K562 (cell line): ENCODE data around the gene CCDC124. TPM values are rescaled to one million over a fixed set of nuclear protein-coding genes. Genes with fewer than 3 reads are reported as not detected.

Experiments used
- ATAC-seq: fragments of 200-7000 bp; cut with Tn5 transposase; 3 replicates; pipeline ENCODE4 v1.9.1; 2020; ENCODE audit warnings: moderate library complexity
- BruUV-seq: library from RNA; stranded (reverse); fragments of 400-500 nt; replicated peaks from 2 replicates; lab custom pipeline; 2021; lab: Mats Ljungman, UMichigan
- CTCF ChIA-PET: fragments of 300-600 bp; formaldehyde crosslinking; extraction: SDS; loops from one replicate; lab custom pipeline; 2021; ENCODE audit warnings: low intra/inter-chr PET ratio; lab: Yijun Ruan, JAX
- POLR2A ChIA-PET: fragments of 300-600, 350-650 bp; sonication (Branson Sonifier 250); formaldehyde crosslinking; extraction: SDS; loops from one replicate; lab custom pipeline; 2021; ENCODE audit warnings: antibody characterized with exemption, inconsistent platforms; lab: Yijun Ruan, JAX
- DNase-seq, 4 experiments: peaks; one replicate each; pipeline versions ENCODE4 v3.0.0 to v3.0.0-alpha.2; 2011 to 2018; ENCODE audit warnings: low spot score in 3 of 4, mixed read lengths in 3 of 4; ENCODE audit errors: extremely low read depth in 1 of 4
- FAIRE-seq: peaks from 2 replicates; lab custom pipeline; 2011; peaks lifted over from hg19 to GRCh38; lab: Jason Lieb, UNC
- H2AFZ ChIP-seq: 2 replicates; pipeline ENCODE4 v1.6.0; 2011; ENCODE audit warnings: low read depth, low read length, control low read depth, inconsistent platforms
- H3K27ac ChIP-seq: fragments of 200-600 bp; 3 replicates; pipeline ENCODE4 v1.8.0; 2011; ENCODE audit warnings: low read depth, mild to moderate bottlenecking, control low read depth, inconsistent platforms, low read length, moderate library complexity, mixed read lengths; ENCODE audit errors: extremely low read depth
- H3K27me3 ChIP-seq, 2 experiments: fragments of 300-600 bp in 1 of 2; 2 replicates in 1 of 2; 3 replicates in 1 of 2; pipeline versions ENCODE4 v1.6.0 to v1.8.0; 2011; ENCODE audit warnings: inconsistent platforms in 2 of 2, low read length in 2 of 2, mild to moderate bottlenecking in 1 of 2, mixed read lengths in 1 of 2, moderate library complexity in 1 of 2; ENCODE audit not compliant: control insufficient read depth in 2 of 2, insufficient read depth in 2 of 2
- H3K36me3 ChIP-seq: fragments of 300-600 bp; 3 replicates; pipeline ENCODE4 v1.8.0; 2011; ENCODE audit warnings: mild to moderate bottlenecking, low read length, inconsistent platforms; ENCODE audit not compliant: control insufficient read depth, insufficient read depth
- H3K4me1 ChIP-seq, 2 experiments: fragments of 200-600 bp in 1 of 2; replicated peaks in 1 of 2; 2 replicates in 1 of 2; 3 replicates in 1 of 2; pipeline versions ENCODE4 v1.5.1 to v1.8.0; 2011; ENCODE audit warnings: inconsistent platforms in 2 of 2, low read length in 2 of 2, mild to moderate bottlenecking in 1 of 2, mixed read lengths in 1 of 2, moderate library complexity in 1 of 2; ENCODE audit not compliant: control insufficient read depth in 2 of 2, insufficient read depth in 2 of 2
- H3K4me2 ChIP-seq: 2 replicates; pipeline ENCODE4 v1.6.1; 2011; ENCODE audit warnings: low read length, control low read depth, inconsistent platforms, mixed read lengths; ENCODE audit not compliant: insufficient read depth
- H3K4me3 ChIP-seq: fragments of 200-600 bp; sonication (generic), shearing (Covaris generic); 2 replicates; pipeline ENCODE4 v1.5.1; 2016; ENCODE audit warnings: control low read depth, inconsistent platforms
- H3K79me2 ChIP-seq: fragments of 200-600 bp; 3 replicates; pipeline ENCODE4 v1.8.0; 2011; ENCODE audit warnings: low read length, inconsistent platforms; ENCODE audit not compliant: control insufficient read depth, insufficient read depth
- H3K9ac ChIP-seq, 2 experiments: 2 replicates each; pipeline versions ENCODE4 v1.6.0 to v1.6.1; 2011; ENCODE audit warnings: low read depth in 2 of 2, low read length in 2 of 2, control low read depth in 1 of 2, inconsistent platforms in 1 of 2, mild to moderate bottlenecking in 1 of 2, mixed read lengths in 1 of 2; ENCODE audit not compliant: insufficient read depth in 1 of 2
- H3K9me1 ChIP-seq: one replicate; pipeline ENCODE4 v1.6.0; 2011; ENCODE audit warnings: inconsistent platforms, mild to moderate bottlenecking, low read length, moderate library complexity; ENCODE audit not compliant: control insufficient read depth, insufficient read depth
- H3K9me3 ChIP-seq: replicated peaks from 2 replicates; pipeline ENCODE4 v1.5.1; 2011; ENCODE audit warnings: low read depth, low read length, inconsistent platforms; ENCODE audit not compliant: control insufficient read depth, insufficient read depth
- H4K20me1 ChIP-seq: replicated peaks from 2 replicates; pipeline ENCODE4 v1.6.1; 2011; ENCODE audit warnings: low read length, inconsistent platforms, mixed read lengths; ENCODE audit not compliant: control insufficient read depth, insufficient read depth
- ASH1L ChIP-seq: fragments of 450-650 bp; IDR thresholded peaks from 2 replicates; pipeline ENCODE4 v1.6.1; 2018; ENCODE audit warnings: borderline replicate concordance, mild to moderate bottlenecking, low read depth; ENCODE audit not compliant: partially characterized antibody
- BHLHE40 ChIP-seq: IDR thresholded peaks from 2 replicates; pipeline ENCODE4 v1.6.1; 2011; ENCODE audit warnings: low read length, improper control_type of control experiment
- CHD2 ChIP-seq: IDR thresholded peaks from 2 replicates; pipeline ENCODE4 v1.6.1; 2011; ENCODE audit warnings: low read depth, low read length
- GATAD2A ChIP-seq: fragments of 450-650 bp; IDR thresholded peaks from 2 replicates; pipeline ENCODE4 v1.6.1; 2017
- PHF20 ChIP-seq: fragments of 450-650 bp; IDR thresholded peaks from 2 replicates; pipeline ENCODE4 v1.6.1; 2018; ENCODE audit not compliant: partially characterized antibody
- POLR3G ChIP-seq: IDR thresholded peaks from 2 replicates; pipeline ENCODE4 v1.6.1; 2011; ENCODE audit not compliant: insufficient read length, insufficient replicate concordance; ENCODE audit errors: extremely low read depth
- SPI1 ChIP-seq: IDR thresholded peaks from 2 replicates; pipeline ENCODE4 v1.6.1; 2011; ENCODE audit warnings: low read depth, low read length, control low read depth, borderline replicate concordance
- SRSF9 ChIP-seq: fragments of 200-400 bp; formaldehyde crosslinking; IDR thresholded peaks from 2 replicates; pipeline ENCODE4 v1.6.1; 2017; ENCODE audit warnings: low read depth, low read length, borderline replicate concordance
- TAF9B ChIP-seq: fragments of 450-650 bp; IDR thresholded peaks from 2 replicates; pipeline ENCODE4 v1.6.1; 2018; ENCODE audit warnings: mild to moderate bottlenecking; ENCODE audit not compliant: partially characterized antibody
- TRIM25 ChIP-seq: fragments of 450-650 bp; IDR thresholded peaks from 2 replicates; pipeline ENCODE4 v1.7.0; 2016; ENCODE audit warnings: borderline replicate concordance
- VEZF1 ChIP-seq: fragments of 200-800 bp; sonication (Bioruptor generic); IDR thresholded peaks from 2 replicates; pipeline ENCODE4 v1.6.1; 2017; ENCODE audit warnings: missing genetic modification characterization, missing compliant biosample characterization
- WGBS: fragments of 100-300 bp; shearing (Covaris generic); methylation state at CpG from one replicate; pipeline ENCODE4 v1.1.6; 2016; ENCODE audit warnings: low coverage, mixed read lengths; ENCODE audit not compliant: insufficient coverage; ENCODE audit errors: missing lambda C conversion rate; 5-methylcytosine and 5-hydroxymethylcytosine counted together
- in situ Hi-C: fragments of 300-500 bp; cut with MboI; formaldehyde crosslinking; loops from 4 replicates; pipeline ENCODE4 v1.15.0; 2018; ENCODE audit warnings: inconsistent platforms, mixed read lengths
- intact Hi-C: fragments of 100-400 bp; cut with micrococcal nuclease; formaldehyde crosslinking; loops from 2 replicates; pipeline ENCODE4 v1.14.2; 2022
- polyA plus RNA-seq, 8 experiments: library from polyadenylated mRNA; depleted of rRNA in 4 of 8; stranded (reverse) in 5 of 8; unstranded in 3 of 8; fragments of >200 nt; fragmentation: Nextera tagmentation in 2 of 8; fragmentation: Illumina TruSeq in 1 of 8; extraction: Ambion mirVana in 2 of 8; extraction: Trizol in 1 of 8; gene quantifications; 2 replicates each; pipeline versions ENCODE4 v1.2.1 to v1.2.3, GENCODE V29; 2011 to 2014; ENCODE audit warnings: inconsistent platforms in 1 of 8, missing spikeins in 1 of 8
- total RNA-seq, 7 experiments: library from RNA; depleted of rRNA in 6 of 7; stranded (reverse); fragments of >200 nt in 6 of 7; fragmentation: Illumina TruSeq in 2 of 7; extraction: Trizol in 2 of 7; gene quantifications; 2 replicates each; pipeline versions ENCODE4 v1.2.1 to v1.2.3, GENCODE V29; 2011 to 2021; ENCODE audit warnings: low replicate concordance in 1 of 7
- TF ChIP-seq, protein P1 (sequence below): sonication (generic); formaldehyde crosslinking; IDR thresholded peaks from 2 replicates; pipeline ENCODE4 v1.4.0; 2020; ENCODE audit warnings: mild to moderate bottlenecking, missing genetic modification reagents
- TF ChIP-seq, protein P2 (sequence below): fragments of 250-450 bp; sonication (Bioruptor Pico); IDR thresholded peaks from 2 replicates; pipeline ENCODE4 v1.4.0; 2020

Gene CCDC124
- total and polyA plus RNA-seq, 9 of the 15 experiments (the other 6 are each of a cell fraction or from before 2014, with no cell fraction given), result 5.8 to 234 (median 40.1) TPM

DNA sequence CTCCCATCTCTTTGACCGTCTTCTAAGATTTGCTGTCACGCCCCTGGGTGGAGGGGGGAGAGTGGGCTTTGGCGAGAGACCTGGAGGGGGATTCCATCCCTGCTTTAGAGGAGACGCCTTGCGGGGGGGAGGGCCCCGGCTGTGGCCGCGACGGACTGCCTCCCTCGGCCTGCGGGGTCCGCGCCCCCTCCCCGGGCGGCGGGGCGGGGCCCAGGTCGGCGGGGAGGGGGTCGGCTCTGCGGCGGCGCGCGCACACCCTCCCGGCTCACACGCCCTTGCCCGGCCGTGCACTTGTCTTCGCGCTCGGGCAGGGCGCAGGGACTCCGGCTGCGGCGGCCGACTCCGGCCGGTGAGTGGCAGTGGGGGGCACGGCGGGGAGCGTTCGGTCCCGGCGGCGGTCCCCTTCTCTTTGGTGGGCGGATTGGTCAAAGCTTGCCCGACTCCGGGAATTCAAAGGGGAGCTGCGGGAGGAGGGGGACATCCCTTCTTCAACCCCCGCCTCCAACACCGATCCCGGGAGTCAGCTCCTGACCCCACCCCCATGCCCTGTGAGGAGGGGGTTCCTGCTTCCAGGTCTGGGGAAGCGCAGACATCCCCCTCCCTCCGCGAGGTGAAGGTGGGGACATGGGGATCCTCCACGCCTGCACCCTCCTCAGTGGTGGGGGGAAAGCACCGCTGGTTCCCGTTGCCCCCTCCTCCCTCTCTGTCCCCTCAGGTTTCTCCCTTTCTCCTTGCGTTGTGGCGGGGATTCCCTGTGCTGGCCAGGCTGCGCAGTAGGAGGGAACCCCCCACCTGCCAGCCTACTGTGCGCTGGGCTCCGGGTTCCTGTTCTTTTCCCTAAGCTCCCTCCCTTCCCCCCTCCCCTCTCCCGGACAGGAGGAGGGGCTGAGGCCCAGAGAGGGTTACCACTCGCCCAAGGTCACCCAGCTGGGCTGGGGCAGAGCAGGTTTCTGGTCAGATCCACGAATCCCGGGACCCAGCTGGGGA, 19.5 kb downstream of the CCDC124 start:
- ATAC-seq (no peak), FAIRE-seq (no peak), DNase-seq (peak in 3 of 4 experiments; percentile 32 to 71 (median 71))
- intact Hi-C loops, result no loop called here
- Histone ChIP-seq H4K20me1 (no peaks in the 10 kb centered on the region), H3K4me3 (peak overlapping the region; percentile 23), H3K36me3 (no peaks in the 10 kb centered on the region), H3K27ac (no peak overlapping the region), H3K4me1 (peaks cover 57 to 71% of the 10 kb centered on the region in 2 experiments), H3K9me1 (no peaks in the 10 kb centered on the region), H2AFZ (peak overlapping the region; percentile 84), H3K79me2 (no peaks in the 10 kb centered on the region), H3K9ac (peak overlapping the region; percentile 34 to 77; a peak in 3 of 4 replicates), H3K9me3 (no peaks in the 10 kb centered on the region), H3K27me3 (no peaks in the 10 kb centered on the region), H3K4me2 (peak overlapping the region; percentile 66)
- ChIA-PET CTCF (no interaction called here), POLR2A (interaction anchor here (0.6 to 1.9 kb wide), 4 partner anchors 9 to 109 kb away, joined by 3 to 12 read pairs (median 3); no protein-coding TSS in a partner anchor)
- no TSS peak for BruUV-seq
- in situ Hi-C loops, result no loop called here
- WGBS, result 16% methylated on average over 12 of the region's 68 CpGs
- TF ChIP-seq CHD2 (no peak), POLR3G (no peak), TRIM25 (no peak), ASH1L (no peak), BHLHE40 (no peak), PHF20 (no peak), SPI1 (no peak), TAF9B (no peak), SRSF9 (no peak), VEZF1 (CRISPR knock-in tag) (peak; percentile 22; the same call in 1 of the 2 replicates), GATAD2A (no peak)
- TF ChIP-seq, protein P1, sequence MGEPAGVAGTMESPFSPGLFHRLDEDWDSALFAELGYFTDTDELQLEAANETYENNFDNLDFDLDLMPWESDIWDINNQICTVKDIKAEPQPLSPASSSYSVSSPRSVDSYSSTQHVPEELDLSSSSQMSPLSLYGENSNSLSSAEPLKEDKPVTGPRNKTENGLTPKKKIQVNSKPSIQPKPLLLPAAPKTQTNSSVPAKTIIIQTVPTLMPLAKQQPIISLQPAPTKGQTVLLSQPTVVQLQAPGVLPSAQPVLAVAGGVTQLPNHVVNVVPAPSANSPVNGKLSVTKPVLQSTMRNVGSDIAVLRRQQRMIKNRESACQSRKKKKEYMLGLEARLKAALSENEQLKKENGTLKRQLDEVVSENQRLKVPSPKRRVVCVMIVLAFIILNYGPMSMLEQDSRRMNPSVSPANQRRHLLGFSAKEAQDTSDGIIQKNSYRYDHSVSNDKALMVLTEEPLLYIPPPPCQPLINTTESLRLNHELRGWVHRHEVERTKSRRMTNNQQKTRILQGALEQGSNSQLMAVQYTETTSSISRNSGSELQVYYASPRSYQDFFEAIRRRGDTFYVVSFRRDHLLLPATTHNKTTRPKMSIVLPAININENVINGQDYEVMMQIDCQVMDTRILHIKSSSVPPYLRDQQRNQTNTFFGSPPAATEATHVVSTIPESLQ (CRISPR knock-in tag), result no peak
- TF ChIP-seq, protein P2, sequence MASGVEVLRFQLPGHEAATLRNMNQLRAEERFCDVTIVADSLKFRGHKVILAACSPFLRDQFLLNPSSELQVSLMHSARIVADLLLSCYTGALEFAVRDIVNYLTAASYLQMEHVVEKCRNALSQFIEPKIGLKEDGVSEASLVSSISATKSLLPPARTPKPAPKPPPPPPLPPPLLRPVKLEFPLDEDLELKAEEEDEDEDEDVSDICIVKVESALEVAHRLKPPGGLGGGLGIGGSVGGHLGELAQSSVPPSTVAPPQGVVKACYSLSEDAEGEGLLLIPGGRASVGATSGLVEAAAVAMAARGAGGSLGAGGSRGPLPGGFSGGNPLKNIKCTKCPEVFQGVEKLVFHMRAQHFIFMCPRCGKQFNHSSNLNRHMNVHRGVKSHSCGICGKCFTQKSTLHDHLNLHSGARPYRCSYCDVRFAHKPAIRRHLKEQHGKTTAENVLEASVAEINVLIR (CRISPR knock-in tag), result no peak
